ENCODE results near the gene ANO4.
A peak's percentile ranks its signal among the peaks of the same experiment; 100 is the strongest.

Gene ANO4

DNA sequence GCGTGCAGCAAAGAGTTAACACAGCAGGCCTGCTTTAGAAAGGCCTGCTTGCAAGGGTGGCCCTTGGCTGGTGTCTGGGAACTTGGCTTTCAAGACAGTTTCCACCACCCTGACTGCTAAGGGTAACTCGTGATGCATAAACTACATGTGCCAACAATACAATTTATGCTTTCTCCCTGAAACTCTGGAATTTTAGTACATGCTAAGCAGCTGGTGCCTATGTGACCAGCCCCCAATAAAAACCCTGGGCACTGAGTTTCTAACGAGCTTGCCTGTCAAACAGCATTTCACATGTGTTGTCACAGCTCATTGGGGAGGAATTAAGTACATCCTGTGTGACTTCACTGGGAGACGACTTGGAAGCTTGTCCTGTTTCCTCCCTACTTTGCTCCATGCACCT, 282.3 kb downstream of the ANO4 start:
- Histone ChIP-seq H3K36me3 (no peaks in the 10 kb centered on the region), H3K4me3 (no peak overlapping the region), H3K9me3 (peaks cover 0 to 6% (median 0%) of the 10 kb centered on the region in 3 donors), H3K4me1 (peaks cover 0 to 32% (median 14%) of the 10 kb centered on the region in 4 donors), H3K27ac (peak overlapping the region; percentile 52 to 70), H3K27me3 (no peaks in the 10 kb centered on the region)
- no peak for DNase-seq
- intact Hi-C loops (cut with DNase I; ENCODE audit: low total_unique reads) = no loop called here
- no peak for TF ChIP-seq CTCF (IDR thresholded peaks at IDR 0.05)

- intact Hi-C loops (cut with DNase I; ENCODE audit: low total_unique reads) = no loop called here
- no peak for DNase-seq
- Histone ChIP-seq H3K4me3 (no peak overlapping the region), H3K27me3 (no peaks in the 10 kb centered on the region), H3K4me1 (peaks cover 0 to 32% (median 14%) of the 10 kb centered on the region in 4 donors), H3K9me3 (peaks cover 0 to 7% (median 0%) of the 10 kb centered on the region in 3 donors), H3K27ac (peak overlapping the region; percentile 52 to 70), H3K36me3 (no peaks in the 10 kb centered on the region)
- TF ChIP-seq CTCF (IDR thresholded peaks at IDR 0.05) = no peak
Measured at GRCh38 chr12:101077791-101078528, 283.4 kb downstream of the ANO4 start.

DNA sequence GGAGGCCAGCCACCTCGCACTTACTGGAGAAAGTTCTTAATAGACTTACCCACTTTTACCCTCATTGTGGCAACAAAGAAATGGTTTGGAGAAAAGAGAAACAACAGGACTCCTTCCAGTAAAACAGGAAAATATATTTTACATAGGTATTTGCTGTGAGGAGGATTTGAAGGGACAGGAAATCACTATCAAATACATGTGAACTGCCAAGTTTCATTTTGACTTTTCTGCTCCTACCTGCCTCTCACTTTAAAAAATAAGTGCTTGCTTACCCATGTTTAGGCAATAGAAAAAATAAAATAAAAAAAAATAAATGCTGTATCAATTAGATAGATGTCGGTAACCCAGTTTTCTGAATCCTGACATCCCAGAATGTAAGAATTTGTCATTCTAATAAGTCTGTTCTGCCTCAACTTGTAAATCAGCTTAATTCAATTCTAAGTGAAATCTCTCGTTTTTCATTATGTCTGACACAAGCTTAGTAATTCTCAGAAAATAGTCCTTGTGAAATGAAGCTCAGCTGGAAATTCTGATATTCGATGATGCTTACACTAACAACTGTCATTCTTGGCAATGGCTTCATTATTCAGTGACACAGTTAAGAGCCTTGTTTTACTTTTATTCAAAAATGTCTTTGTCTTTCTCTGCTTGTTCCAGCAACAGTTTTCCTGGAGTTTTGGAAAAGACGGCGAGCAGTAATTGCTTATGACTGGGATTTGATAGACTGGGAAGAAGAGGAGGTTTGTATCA, 284.1 kb downstream of the ANO4 start:
- DNase-seq = no peak
- Histone ChIP-seq H3K4me1 (peaks cover 0 to 32% (median 14%) of the 10 kb centered on the region in 4 donors), H3K27me3 (no peaks in the 10 kb centered on the region), H3K9me3 (peaks cover 0 to 7% (median 0%) of the 10 kb centered on the region in 3 donors), H3K27ac (peak overlapping the region in 1 of 2 donors; percentile 70), H3K36me3 (no peaks in the 10 kb centered on the region), H3K4me3 (no peak overlapping the region)
- TF ChIP-seq CTCF (IDR thresholded peaks at IDR 0.05) = no peak
- intact Hi-C loops (cut with DNase I; ENCODE audit: low total_unique reads) = no loop called here

GRCh38 chr12:101082706-101083105, 288.1 kb downstream of the ANO4 start:
- peaks cover 0 to 7% (median 0%) of the 10 kb centered on the region in 3 donors for H3K9me3 ChIP-seq
- H3K4me3 ChIP-seq = no peak overlapping the region
- H3K4me1 ChIP-seq = peaks cover 0 to 8% (median 3%) of the 10 kb centered on the region in 4 donors
- H3K27ac ChIP-seq = no peak overlapping the region
- no peak for TF ChIP-seq CTCF (IDR thresholded peaks at IDR 0.05)
- intact Hi-C loops (cut with DNase I; ENCODE audit: low total_unique reads) = no loop called here
- no peaks in the 10 kb centered on the region for H3K36me3 ChIP-seq
- no peaks in the 10 kb centered on the region for H3K27me3 ChIP-seq
- no peak for DNase-seq

DNA sequence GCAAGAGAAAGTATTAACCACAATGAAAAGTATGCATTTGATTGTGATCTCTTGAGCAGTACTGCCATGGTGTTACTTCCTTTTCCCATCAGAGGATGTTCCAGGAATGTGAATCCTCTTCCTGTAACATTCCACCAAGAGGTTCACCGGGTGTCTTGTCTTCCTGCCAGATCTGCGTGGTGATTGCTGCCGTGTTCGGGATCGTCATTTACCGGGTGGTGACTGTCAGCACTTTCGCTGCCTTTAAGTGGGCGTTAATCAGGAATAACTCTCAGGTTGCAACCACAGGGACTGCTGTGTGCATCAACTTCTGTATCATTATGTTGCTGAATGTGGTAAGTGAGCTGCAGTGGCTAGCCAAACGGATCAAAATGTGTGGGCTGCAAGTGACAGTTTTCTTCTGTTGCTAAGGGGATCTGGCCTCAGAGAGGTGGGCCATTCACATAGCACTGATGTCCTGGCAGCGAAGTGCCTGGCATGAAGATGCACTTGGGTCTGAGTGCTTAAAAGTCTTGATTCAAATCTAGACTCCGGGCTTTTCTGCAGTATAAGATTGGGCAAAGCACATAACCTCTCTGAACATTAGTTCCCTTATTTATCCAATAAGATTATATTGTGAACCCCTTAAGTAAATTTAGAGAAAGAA, 292.0 kb downstream of the ANO4 start:
- no peak overlapping the region for H3K4me3 ChIP-seq

More for the DNA sequence above, 292.0 kb downstream of the ANO4 start:
- Histone ChIP-seq H3K27ac (no peak overlapping the region), H3K36me3 (no peaks in the 10 kb centered on the region), H3K27me3 (no peaks in the 10 kb centered on the region), H3K4me1 (no peaks in the 10 kb centered on the region), H3K9me3 (peaks cover 0 to 4% (median 0%) of the 10 kb centered on the region in 3 donors)
- TF ChIP-seq CTCF (IDR thresholded peaks at IDR 0.05) = no peak
- DNase-seq = no peak
- intact Hi-C loops (cut with DNase I; ENCODE audit: low total_unique reads) = no loop called here

Measured in tibial artery (tissue), 4 donors.